Brain microvascular endothelial cell (primary cell): Measurements from ENCODE around the gene SV2B.

ENCODE experiments used
- DNase-seq: peaks from one replicate; pipeline ENCODE4 v3.0.0-alpha.2; 2020
- H3K27ac ChIP-seq: fragments of 250-450 bp; sonication (Bioruptor Pico); 2 replicates; pipeline ENCODE4 v1.5.1; 2020; ENCODE audit warnings: mild to moderate bottlenecking, moderate library complexity
- H3K27me3 ChIP-seq: fragments of 250-450 bp; sonication (Bioruptor Pico); replicated peaks from 2 replicates; pipeline ENCODE4 v1.5.1; 2020; ENCODE audit warnings: mild to moderate bottlenecking
- H3K36me3 ChIP-seq: fragments of 250-450 bp; sonication (Bioruptor Pico); replicated peaks from 2 replicates; pipeline ENCODE4 v1.5.1; 2020; ENCODE audit warnings: mild to moderate bottlenecking
- H3K4me3 ChIP-seq: 2 replicates; pipeline ENCODE4 v1.5.1; 2011; ENCODE audit warnings: low read depth, mild to moderate bottlenecking, control low read depth, low read length, moderate library complexity
- in situ Hi-C: cut with HindIII; loops from 2 replicates; pipeline ENCODE4 v1.10.0; 2017; ENCODE audit warnings: low sequenced_read_pairs, low pct_ligation_motif_present
- TF ChIP-seq, protein P1 (sequence below): IDR thresholded peaks from 2 replicates; pipeline ENCODE4 v1.5.1; 2011; ENCODE audit warnings: low read depth, mild to moderate bottlenecking, moderate library complexity, low read length, control low read depth, inconsistent platforms; ENCODE audit errors: missing control alignments

The SV2B gene

DNA sequence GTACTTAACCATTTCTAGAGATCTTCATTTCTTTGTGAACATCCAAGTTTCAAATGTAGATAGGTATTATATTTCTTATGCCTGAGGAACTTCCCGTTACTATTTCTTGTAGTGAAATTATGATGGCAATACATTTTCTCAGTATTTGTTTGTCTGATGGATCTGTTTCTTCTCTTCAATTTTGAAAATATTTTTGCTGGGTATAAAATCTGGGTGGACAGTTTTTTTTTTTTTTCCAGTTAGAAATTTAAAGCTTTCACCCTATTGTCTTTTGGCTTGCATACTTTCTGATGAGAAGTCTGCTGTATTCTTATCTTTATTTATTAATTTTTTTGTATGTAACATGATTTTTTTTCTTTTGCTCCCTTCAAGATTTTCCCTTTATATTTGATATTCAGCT is 175.8 kb downstream of the SV2B start:
- TF ChIP-seq, protein P1, sequence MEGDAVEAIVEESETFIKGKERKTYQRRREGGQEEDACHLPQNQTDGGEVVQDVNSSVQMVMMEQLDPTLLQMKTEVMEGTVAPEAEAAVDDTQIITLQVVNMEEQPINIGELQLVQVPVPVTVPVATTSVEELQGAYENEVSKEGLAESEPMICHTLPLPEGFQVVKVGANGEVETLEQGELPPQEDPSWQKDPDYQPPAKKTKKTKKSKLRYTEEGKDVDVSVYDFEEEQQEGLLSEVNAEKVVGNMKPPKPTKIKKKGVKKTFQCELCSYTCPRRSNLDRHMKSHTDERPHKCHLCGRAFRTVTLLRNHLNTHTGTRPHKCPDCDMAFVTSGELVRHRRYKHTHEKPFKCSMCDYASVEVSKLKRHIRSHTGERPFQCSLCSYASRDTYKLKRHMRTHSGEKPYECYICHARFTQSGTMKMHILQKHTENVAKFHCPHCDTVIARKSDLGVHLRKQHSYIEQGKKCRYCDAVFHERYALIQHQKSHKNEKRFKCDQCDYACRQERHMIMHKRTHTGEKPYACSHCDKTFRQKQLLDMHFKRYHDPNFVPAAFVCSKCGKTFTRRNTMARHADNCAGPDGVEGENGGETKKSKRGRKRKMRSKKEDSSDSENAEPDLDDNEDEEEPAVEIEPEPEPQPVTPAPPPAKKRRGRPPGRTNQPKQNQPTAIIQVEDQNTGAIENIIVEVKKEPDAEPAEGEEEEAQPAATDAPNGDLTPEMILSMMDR, result no peak
- in situ Hi-C loops, result no loop called here
- Histone ChIP-seq H3K27me3 (no peaks in the 10 kb centered on the region), H3K27ac (no peak overlapping the region), H3K36me3 (no peaks in the 10 kb centered on the region), H3K4me3 (no peak overlapping the region)
- no peak for DNase-seq

GRCh38 chr15:91278951-91279350 is 178.9 kb downstream of the SV2B start:
- Histone ChIP-seq H3K27me3 (no peaks in the 10 kb centered on the region), H3K4me3 (no peak overlapping the region), H3K36me3 (no peaks in the 10 kb centered on the region), H3K27ac (no peak overlapping the region)
- TF ChIP-seq, protein P1, result no peak
- in situ Hi-C loops, result no loop called here
- DNase-seq, result no peak

DNA sequence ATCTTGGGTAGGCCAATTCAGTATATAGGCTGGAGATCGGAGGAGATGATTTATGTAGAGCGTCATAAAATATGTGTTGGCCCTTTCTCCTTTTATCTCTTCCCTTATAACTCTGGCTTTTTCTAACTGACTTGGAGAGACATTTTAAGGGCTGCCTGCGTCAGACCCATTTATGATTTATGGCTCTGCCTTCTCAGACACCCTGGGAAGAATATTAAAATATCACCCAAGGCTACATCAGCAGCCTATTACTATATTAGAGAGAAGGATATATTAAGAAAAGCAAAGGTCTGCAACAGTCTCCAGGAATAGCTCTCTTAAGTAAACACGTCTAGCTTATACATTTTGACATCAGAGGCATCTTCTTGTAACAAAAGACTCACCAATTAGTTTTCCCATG is 179.4 kb downstream of the SV2B start:
- Histone ChIP-seq H3K4me3 (no peak overlapping the region), H3K36me3 (no peaks in the 10 kb centered on the region), H3K27ac (no peak overlapping the region), H3K27me3 (no peaks in the 10 kb centered on the region)
- in situ Hi-C loops, result no loop called here
- TF ChIP-seq, protein P1, result no peak
- DNase-seq, result no peak

DNA sequence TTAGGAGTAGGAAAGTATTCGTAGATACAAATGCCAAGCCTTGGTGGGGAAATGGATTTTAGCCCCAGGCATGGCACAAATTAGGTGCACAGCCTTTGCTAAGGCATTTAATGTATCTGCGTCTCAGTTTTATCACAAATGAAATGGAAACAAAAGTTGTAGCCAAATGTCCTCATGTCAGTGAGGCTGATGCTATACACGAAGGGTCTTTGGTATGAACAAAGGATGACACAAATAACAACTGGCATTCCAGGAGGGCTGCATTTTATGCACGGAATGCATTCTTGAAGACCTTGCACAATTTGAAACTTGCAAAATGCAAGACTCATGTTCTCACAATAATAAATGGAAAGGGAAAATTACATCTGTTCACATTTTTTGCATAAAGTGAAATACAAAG is 181.9 kb downstream of the SV2B start:
- Histone ChIP-seq H3K27me3 (no peaks in the 10 kb centered on the region), H3K36me3 (no peaks in the 10 kb centered on the region), H3K27ac (no peak overlapping the region), H3K4me3 (no peak overlapping the region)
- in situ Hi-C loops, result no loop called here
- no peak for DNase-seq
- TF ChIP-seq, protein P1, result no peak

DNA sequence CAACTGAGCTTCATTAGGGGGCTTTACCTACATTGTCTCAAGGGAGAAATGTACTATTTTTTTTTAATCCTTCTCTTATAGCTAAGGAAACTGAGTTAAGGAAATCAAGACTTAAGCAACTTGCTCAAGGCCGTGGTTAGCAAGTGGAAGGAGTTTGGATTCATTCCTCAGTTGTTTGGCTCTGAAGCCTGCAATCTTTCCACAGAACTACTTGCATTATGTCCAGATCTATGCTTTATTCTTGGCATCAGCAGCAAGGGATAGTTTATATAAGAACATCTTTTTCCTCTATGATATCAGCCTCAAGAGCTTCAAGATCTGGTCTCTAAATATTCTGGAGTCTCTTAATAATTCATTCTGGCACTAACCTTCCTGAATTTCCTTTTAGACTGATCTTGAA is 182.4 kb downstream of the SV2B start:
- Histone ChIP-seq H3K27me3 (no peaks in the 10 kb centered on the region), H3K36me3 (no peaks in the 10 kb centered on the region), H3K4me3 (no peak overlapping the region), H3K27ac (no peak overlapping the region)
- DNase-seq, result no peak
- TF ChIP-seq, protein P1, result no peak
- in situ Hi-C loops, result no loop called here

DNA sequence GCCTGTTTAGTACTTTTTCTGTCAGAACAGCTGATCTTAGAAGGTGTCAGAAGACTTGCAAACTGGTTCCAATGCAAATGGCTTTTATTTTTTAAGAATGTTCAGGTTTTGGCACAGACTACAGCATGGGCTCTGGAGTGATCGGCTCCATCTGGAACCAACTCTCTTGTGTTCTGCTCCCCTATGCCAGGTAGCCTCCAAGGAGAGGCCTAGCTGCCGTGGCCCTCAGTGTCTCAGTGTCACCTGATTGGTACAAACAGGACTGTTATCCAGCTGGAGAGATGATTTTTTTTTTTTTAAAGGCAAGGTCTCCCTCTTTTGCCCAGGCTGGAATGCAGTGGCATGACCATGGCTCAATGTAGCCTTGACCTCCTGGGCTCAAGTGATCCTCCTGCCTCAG is 183.1 kb downstream of the SV2B start:
- Histone ChIP-seq H3K27me3 (no peaks in the 10 kb centered on the region), H3K27ac (no peak overlapping the region), H3K36me3 (no peaks in the 10 kb centered on the region), H3K4me3 (no peak overlapping the region)
- in situ Hi-C loops, result no loop called here
- TF ChIP-seq, protein P1, result no peak
- no peak for DNase-seq
